H1 (cell line): ENCODE measurements around the gene DOP1A. TPM values are rescaled to one million over a fixed set of nuclear protein-coding genes. Genes with fewer than 3 reads are reported as not detected.

Experiments
- CTCF ChIA-PET: fragments of 300-600 bp; sonication (Branson Sonifier 250); formaldehyde crosslinking; loops from one replicate; lab custom pipeline; 2021; ENCODE audit not compliant: partially characterized antibody; lab: Charles Lee
- POLR2A ChIA-PET: fragments of 300-600 bp; sonication (Branson Sonifier 250); formaldehyde crosslinking; loops from one replicate; lab custom pipeline; 2021; ENCODE audit warnings: inconsistent platforms; ENCODE audit not compliant: partially characterized antibody; lab: Charles Lee
- DNase-seq, 2 experiments: peaks; one replicate each; pipeline versions ENCODE4 v3.0.0 to v3.0.0-alpha.2; 2010 to 2022; ENCODE audit warnings: low spot score in 2 of 2, low read depth in 1 of 2, mixed read lengths in 1 of 2
- FAIRE-seq: peaks from 2 replicates; lab custom pipeline; 2011; peaks lifted over from hg19 to GRCh38; lab: Jason Lieb, UNC
- H2AFZ ChIP-seq: 2 replicates; pipeline ENCODE4 v1.8.1; 2012; ENCODE audit warnings: low read length, inconsistent platforms
- H2AK5ac ChIP-seq: 2 replicates; pipeline ENCODE4 v1.6.1; 2013; ENCODE audit warnings: low read depth, low read length
- H2BK120ac ChIP-seq: replicated peaks from 2 replicates; pipeline ENCODE3; 2013; ENCODE audit warnings: low read depth, low read length, inconsistent platforms
- H2BK12ac ChIP-seq: 2 replicates; pipeline ENCODE4 v1.6.1; 2013; ENCODE audit warnings: low read depth, low read length
- H2BK15ac ChIP-seq: 2 replicates; pipeline ENCODE4 v1.6.1; 2013; ENCODE audit warnings: low read length
- H2BK20ac ChIP-seq: 2 replicates; pipeline ENCODE4 v1.6.1; 2013; ENCODE audit warnings: low read length
- H2BK5ac ChIP-seq: 2 replicates; pipeline ENCODE4 v1.6.1; 2013; ENCODE audit warnings: low read depth, low read length
- H3K14ac ChIP-seq: 2 replicates; pipeline ENCODE4 v1.6.1; 2013; ENCODE audit warnings: inconsistent platforms; ENCODE audit not compliant: insufficient read length
- H3K18ac ChIP-seq: 2 replicates; pipeline ENCODE4 v1.6.1; 2013; ENCODE audit warnings: low read length; ENCODE audit errors: extremely low read depth
- H3K23ac ChIP-seq: 2 replicates; pipeline ENCODE4 v1.6.1; 2013; ENCODE audit warnings: inconsistent platforms; ENCODE audit not compliant: insufficient read length
- H3K23me2 ChIP-seq: 2 replicates; pipeline ENCODE4 v1.6.1; 2013; ENCODE audit warnings: low read depth, low read length
- H3K27ac ChIP-seq: 2 replicates; pipeline ENCODE4 v1.6.1; 2011; ENCODE audit warnings: low read depth, low read length, inconsistent platforms
- H3K27me3 ChIP-seq, 4 experiments: replicated peaks in 1 of 4; 1 replicate in 1 of 4; 2 replicates in 3 of 4; pipeline versions ENCODE4 v1.6.1 to v1.8.1; 2011 to 2013; ENCODE audit warnings: low read length in 3 of 4, mild to moderate bottlenecking in 3 of 4, inconsistent platforms in 2 of 4, mixed read lengths in 2 of 4, moderate library complexity in 1 of 4; ENCODE audit not compliant: control insufficient read depth in 3 of 4, insufficient read depth in 3 of 4; ENCODE audit errors: extremely low read depth in 1 of 4
- H3K36me3 ChIP-seq, 4 experiments: 2 replicates each; pipeline versions ENCODE4 v1.6.1 to v1.8.1; 2011 to 2013; ENCODE audit warnings: mild to moderate bottlenecking in 4 of 4, low read length in 3 of 4, moderate library complexity in 2 of 4, control low read depth in 1 of 4, inconsistent platforms in 1 of 4; ENCODE audit not compliant: insufficient read depth in 4 of 4, control insufficient read depth in 2 of 4
- H3K4ac ChIP-seq: replicated peaks from 2 replicates; pipeline ENCODE3; 2013; ENCODE audit warnings: low read length, low read depth, mixed read lengths, inconsistent platforms; ENCODE audit not compliant: insufficient read length
- H3K4me1 ChIP-seq, 4 experiments: replicated peaks in 1 of 4; 1 replicate in 1 of 4; 2 replicates in 3 of 4; pipeline versions ENCODE4 v1.6.1 to v1.8.1; 2011 to 2013; ENCODE audit warnings: low read length in 3 of 4, inconsistent platforms in 2 of 4, mixed read lengths in 1 of 4; ENCODE audit not compliant: insufficient read depth in 4 of 4, control insufficient read depth in 3 of 4
- H3K4me2 ChIP-seq, 2 experiments: 2 replicates each; pipeline versions ENCODE4 v1.6.1 to v1.8.1; 2011 to 2013; ENCODE audit warnings: low read depth in 2 of 2, low read length in 2 of 2, control low read depth in 1 of 2, inconsistent platforms in 1 of 2, mild to moderate bottlenecking in 1 of 2; ENCODE audit not compliant: insufficient read depth in 1 of 2
- H3K4me3 ChIP-seq, 4 experiments: fragments of 200-600, 300-600 bp in 1 of 4; sonication (generic), shearing (Covaris generic), sonication (Bioruptor Twin) in 1 of 4; 2 replicates each; pipeline versions ENCODE4 v1.5.1 to v1.8.1; 2011 to 2016; ENCODE audit warnings: low read length in 4 of 4, low read depth in 3 of 4, control low read depth in 2 of 4, inconsistent platforms in 2 of 4, mild to moderate bottlenecking in 2 of 4, mixed read lengths in 1 of 4, moderate library complexity in 1 of 4; ENCODE audit not compliant: insufficient read depth in 2 of 4; ENCODE audit errors: extremely low read depth in 1 of 4
- H3K56ac ChIP-seq: replicated peaks from 2 replicates; pipeline ENCODE3; 2013; ENCODE audit warnings: low read depth, mild to moderate bottlenecking, mixed read lengths, low read length, inconsistent platforms; ENCODE audit not compliant: insufficient read length
- H3K79me1 ChIP-seq: 2 replicates; pipeline ENCODE4 v1.6.1; 2013; ENCODE audit warnings: low read depth, low read length, control low read depth
- H3K79me2 ChIP-seq, 2 experiments: 2 replicates each; pipeline versions ENCODE4 v1.6.1 to v1.8.1; 2012 to 2013; ENCODE audit warnings: low read length in 2 of 2, mild to moderate bottlenecking in 2 of 2, inconsistent platforms in 1 of 2; ENCODE audit not compliant: insufficient read depth in 2 of 2, control insufficient read depth in 1 of 2
- H3K9ac ChIP-seq, 4 experiments: replicated peaks in 1 of 4; 1 replicate in 1 of 4; 2 replicates in 3 of 4; pipeline versions ENCODE4 v1.6.1 to v1.8.1; 2011 to 2013; ENCODE audit warnings: low read depth in 3 of 4, low read length in 3 of 4, control low read depth in 2 of 4, mild to moderate bottlenecking in 2 of 4, moderate library complexity in 2 of 4, inconsistent platforms in 1 of 4; ENCODE audit errors: extremely low read depth in 1 of 4
- H3K9me3 ChIP-seq, 2 experiments: 2 replicates each; pipeline versions ENCODE4 v1.6.1 to v1.8.1; 2012 to 2013; ENCODE audit warnings: mild to moderate bottlenecking in 2 of 2, moderate library complexity in 2 of 2, control low read depth in 1 of 2, inconsistent platforms in 1 of 2, low read depth in 1 of 2, low read length in 1 of 2, mixed read lengths in 1 of 2; ENCODE audit not compliant: insufficient read depth in 2 of 2
- H4K20me1 ChIP-seq, 2 experiments: replicated peaks in 1 of 2; 2 replicates each; pipeline versions ENCODE3 to v1.8.1; 2011 to 2013; ENCODE audit warnings: inconsistent platforms in 2 of 2, low read length in 2 of 2, mild to moderate bottlenecking in 1 of 2; ENCODE audit not compliant: insufficient read depth in 2 of 2, control insufficient read depth in 1 of 2
- H4K5ac ChIP-seq: 2 replicates; pipeline ENCODE4 v1.6.1; 2013; ENCODE audit warnings: low read length, low read depth, mixed read lengths, inconsistent platforms; ENCODE audit not compliant: insufficient read length
- H4K8ac ChIP-seq: 2 replicates; pipeline ENCODE4 v1.8.0; 2013; ENCODE audit warnings: mild to moderate bottlenecking, moderate library complexity, low read length, inconsistent platforms; ENCODE audit not compliant: insufficient read depth; ENCODE audit errors: extremely low read depth
- H4K91ac ChIP-seq: replicated peaks from 2 replicates; pipeline ENCODE3; 2013; ENCODE audit warnings: low read length, mixed read lengths, inconsistent platforms; ENCODE audit not compliant: insufficient read length
- EGR1 ChIP-seq: IDR thresholded peaks from 2 replicates; pipeline ENCODE4 v1.6.1; 2011; ENCODE audit warnings: low read depth, low read length, borderline replicate concordance
- HDAC6 ChIP-seq: IDR thresholded peaks from one replicate; pipeline ENCODE4 v1.7.1; 2012; ENCODE audit warnings: low read depth, mild to moderate bottlenecking, inconsistent platforms, low read length, moderate library complexity
- KDM5A ChIP-seq: fragments of 200-600 bp; IDR thresholded peaks from 2 replicates; pipeline ENCODE4 v1.7.1; 2012; ENCODE audit warnings: mild to moderate bottlenecking, low read length, inconsistent platforms, mixed read lengths
- TAF1 ChIP-seq: IDR thresholded peaks from 2 replicates; pipeline ENCODE4 v1.6.1; 2011; ENCODE audit warnings: mild to moderate bottlenecking, low read depth, low read length
- YY1 ChIP-seq: IDR thresholded peaks from 2 replicates; pipeline ENCODE4 v1.6.1; 2011; ENCODE audit warnings: low read depth, mild to moderate bottlenecking, low read length
- ZNF274 ChIP-seq: IDR thresholded peaks from 2 replicates; pipeline ENCODE4 v1.7.0; 2012; ENCODE audit warnings: low read length, borderline replicate concordance; ENCODE audit errors: extremely low read depth
- WGBS, 2 experiments: shearing (Covaris generic) in 1 of 2; methylation state at CpG; one replicate each; pipeline versions ENCODE4 v1.1.6 to v1.1.7; 2013 to 2015; ENCODE audit warnings: low lambda C conversion rate in 2 of 2, mixed read lengths in 2 of 2, inconsistent platforms in 1 of 2, low coverage in 1 of 2, missing lambda C conversion rate in 1 of 2; ENCODE audit not compliant: insufficient replicate concordance in 2 of 2, insufficient coverage in 1 of 2, insufficient read length in 1 of 2; ENCODE audit errors: extremely low coverage in 1 of 2, missing lambda C conversion rate in 1 of 2; 5-methylcytosine and 5-hydroxymethylcytosine counted together
- polyA plus RNA-seq, 7 experiments: library from polyadenylated mRNA; depleted of rRNA in 3 of 7; stranded (reverse) in 5 of 7; unstranded in 2 of 7; fragments of >200 nt in 5 of 7; fragments of 200-250 nt in 2 of 7; gene quantifications; 1 replicate in 5 of 7; 2 replicates in 1 of 7; 4 replicates in 1 of 7; pipeline versions ENCODE4 v1.2.1 to v1.2.3, GENCODE V29; 2011 to 2013; ENCODE audit warnings: missing spikeins in 2 of 7, mixed read lengths in 2 of 7
- total RNA-seq: library from RNA; stranded (reverse); fragmentation: NEBNext Ultra II Directional; extraction: Animal tissue kit (Norgen Biotek cat#: 25700); gene quantifications from 2 replicates; pipeline ENCODE4 v1.2.1, GENCODE V29; 2021

Gene DOP1A
- total and polyA plus RNA-seq, 2 of the 8 experiments (the other 6 are each of a cell fraction or from before 2014, with no cell fraction given) = 7.5 to 14.7 TPM

GRCh38 chr6:83176246-83176645 is 108.8 kb downstream of the DOP1A start:
- DNase-seq = no peak
- Histone ChIP-seq H3K79me2 (no peaks in the 10 kb centered on the region), H3K4me1 (no peaks in the 10 kb centered on the region; a peak in 1 of 7 replicates), H3K27me3 (no peaks in the 10 kb centered on the region), H2BK5ac (no peak overlapping the region), H3K9ac (no peak overlapping the region), H2AK5ac (no peak overlapping the region), H3K14ac (no peak overlapping the region), H3K18ac (no peak overlapping the region), H4K8ac (no peak overlapping the region), H2BK15ac (no peak overlapping the region), H3K4ac (no peak overlapping the region), H3K79me1 (no peaks in the 10 kb centered on the region; the same call in 1 of the 2 replicates), H4K20me1 (peaks cover 0 to 2% of the 10 kb centered on the region in 2 experiments), H2BK20ac (no peak overlapping the region), H3K36me3 (peaks cover 2 to 73% (median 31%) of the 10 kb centered on the region in 4 experiments; a peak in 6 of 8 replicates), H2AFZ (no peak overlapping the region), H4K5ac (no peak overlapping the region), H2BK120ac (no peak overlapping the region), H3K27ac (no peak overlapping the region), H3K56ac (no peak overlapping the region), H3K9me3 (no peaks in the 10 kb centered on the region), H3K4me3 (no peak overlapping the region), H3K23me2 (no peaks in the 10 kb centered on the region), H4K91ac (no peak overlapping the region), H3K23ac (no peak overlapping the region), H3K4me2 (no peak overlapping the region), H2BK12ac (no peak overlapping the region)
- 96% methylated on average over 4 of the region's 4 CpGs; no CpG with 5 or more reads in 1 of the 2 experiments for WGBS, 2 experiments
- POLR2A ChIA-PET = interaction anchor here (1.4 kb wide), 1 partner anchor 9 kb away, joined by 6 read pairs; no protein-coding TSS in a partner anchor
- FAIRE-seq = no peak
- CTCF ChIA-PET = interaction anchor here (0.5 to 1.5 kb wide), 6 partner anchors 16 to 920 kb away, joined by 4 to 7 read pairs (median 4); partner anchors contain the start of gene PRSS35
- TF ChIP-seq YY1 = no peak
- TF ChIP-seq KDM5A = no peak
- TF ChIP-seq HDAC6 = no peak
- TF ChIP-seq TAF1 = no peak
- no peak for TF ChIP-seq ZNF274
- no peak for TF ChIP-seq EGR1
